NOMO-1 (cell line): Measurements from ENCODE around the gene KCND2.

Source experiments
- DNase-seq, 2 experiments: peaks; one replicate each; lab custom pipeline; 2025; ENCODE audit not compliant: unreplicated experiment in 2 of 2; lab: John Stamatoyannopoulos, UW

Gene KCND2

GRCh38 chr7:120475994-120476393 lies 203.0 kb downstream of the KCND2 start:
- DNase-seq: no peak

GRCh38 chr7:120480472-120480871 lies 207.5 kb downstream of the KCND2 start:
- DNase-seq: no peak

- no peak for DNase-seq
Observed at GRCh38 chr7:120480930-120481329, 208.0 kb downstream of the KCND2 start.

GRCh38 chr7:120486164-120486563 lies 213.2 kb downstream of the KCND2 start:
- DNase-seq: no peak

GRCh38 chr7:120502132-120502531 lies 229.2 kb downstream of the KCND2 start:
- no peak for DNase-seq

- DNase-seq: no peak
Observed at GRCh38 chr7:120502825-120503224, 229.8 kb downstream of the KCND2 start.

GRCh38 chr7:120504386-120504785 lies 231.4 kb downstream of the KCND2 start:
- no peak for DNase-seq

- DNase-seq: no peak
Observed at GRCh38 chr7:120505770-120506169, 232.8 kb downstream of the KCND2 start.

- no peak for DNase-seq
Observed at GRCh38 chr7:120512701-120513100, 239.7 kb downstream of the KCND2 start.

- DNase-seq: no peak
Observed at GRCh38 chr7:120519224-120519623, 246.2 kb downstream of the KCND2 start.

- no peak for DNase-seq
Observed at GRCh38 chr7:120521761-120522737, 249.1 kb downstream of the KCND2 start.

- DNase-seq: no peak
Observed at GRCh38 chr7:120523985-120524384, 251.0 kb downstream of the KCND2 start.

- no peak for DNase-seq
Observed at GRCh38 chr7:120526902-120527509, 254.0 kb downstream of the KCND2 start.

GRCh38 chr7:120529736-120530135 lies 256.8 kb downstream of the KCND2 start:
- no peak for DNase-seq

- no peak for DNase-seq
Observed at GRCh38 chr7:120538335-120538734, 265.4 kb downstream of the KCND2 start.

GRCh38 chr7:120539321-120539720 lies 266.3 kb downstream of the KCND2 start:
- no peak for DNase-seq

- DNase-seq: no peak
Observed at GRCh38 chr7:120547605-120548004, 274.6 kb downstream of the KCND2 start.

- DNase-seq: no peak
Observed at GRCh38 chr7:120550494-120551048, 277.6 kb downstream of the KCND2 start.

- DNase-seq: no peak
Observed at GRCh38 chr7:120553491-120553890, 280.5 kb downstream of the KCND2 start.

- DNase-seq: peak in 1 of 2 experiments; percentile 0
Observed at GRCh38 chr7:120554960-120555571, 282.1 kb downstream of the KCND2 start.

- no peak for DNase-seq
Observed at GRCh38 chr7:120564145-120564544, 291.2 kb downstream of the KCND2 start.
